ENCODE data around the gene CRACDL.

Gene CRACDL

DNA sequence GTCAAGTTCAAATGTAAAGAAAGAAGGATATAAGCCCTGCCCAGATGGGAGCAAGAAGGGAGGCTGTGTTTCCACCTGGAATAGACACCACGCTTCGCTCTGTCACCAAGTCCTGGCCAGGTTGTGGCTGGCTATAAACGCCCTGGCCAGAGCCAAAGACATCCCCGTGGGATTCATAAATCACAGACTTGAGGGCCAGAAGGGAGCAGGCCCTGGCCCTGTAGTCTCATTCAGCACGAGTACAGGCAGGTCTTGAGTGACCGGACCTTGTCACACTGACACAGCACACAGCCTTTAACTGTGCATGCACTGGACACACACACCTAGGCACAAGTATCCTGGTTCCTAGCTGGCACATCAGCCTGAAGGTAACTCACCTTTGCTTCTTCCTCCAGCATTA lies 110.6 kb downstream of the CRACDL start:
- no peak overlapping the region for H3K4me3 ChIP-seq (ENCODE audit: low read length)
- no peak overlapping the region for H3K27ac ChIP-seq (ENCODE audit: low read length)
- H3K9ac ChIP-seq (ENCODE audit: low read depth, low read length): no peak overlapping the region
- H3K9me3 ChIP-seq (ENCODE audit: insufficient read depth, low read depth, low read length): no peaks in the 10 kb centered on the region
- H3K4me1 ChIP-seq (ENCODE audit: insufficient read depth, low read length): no peaks in the 10 kb centered on the region
- H3K27me3 ChIP-seq (ENCODE audit: insufficient read depth, low read length): peaks cover 60% of the 10 kb centered on the region
- H3K36me3 ChIP-seq (ENCODE audit: insufficient read depth, low read depth, low read length): no peaks in the 10 kb centered on the region; the same call in 1 of the 2 replicates

DNA sequence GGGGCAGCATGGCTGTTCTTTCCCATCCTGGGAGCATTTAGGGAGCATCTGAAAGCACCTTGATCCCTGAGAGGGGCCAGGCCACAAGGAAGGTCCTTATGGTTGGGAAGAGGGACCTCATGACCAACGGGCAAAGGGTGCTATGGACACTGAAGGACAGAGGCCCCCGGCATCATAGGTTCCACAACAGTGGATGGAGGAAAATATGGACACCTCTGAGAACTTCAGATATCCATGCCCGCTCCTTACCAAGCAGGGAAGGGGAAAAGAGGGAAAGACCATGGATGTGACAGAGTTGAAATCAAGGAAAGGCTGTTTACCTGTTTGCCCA lies 111.0 kb downstream of the CRACDL start:
- H3K9me3 ChIP-seq (ENCODE audit: insufficient read depth, low read depth, low read length): no peaks in the 10 kb centered on the region
- peaks cover 61% of the 10 kb centered on the region for H3K27me3 ChIP-seq (ENCODE audit: insufficient read depth, low read length)
- H3K4me3 ChIP-seq (ENCODE audit: low read length): no peak overlapping the region
- no peak overlapping the region for H3K9ac ChIP-seq (ENCODE audit: low read depth, low read length)
- H3K4me1 ChIP-seq (ENCODE audit: insufficient read depth, low read length): no peaks in the 10 kb centered on the region
- no peak overlapping the region for H3K27ac ChIP-seq (ENCODE audit: low read length)
- no peaks in the 10 kb centered on the region; the same call in 1 of the 2 replicates for H3K36me3 ChIP-seq (ENCODE audit: insufficient read depth, low read depth, low read length)

DNA sequence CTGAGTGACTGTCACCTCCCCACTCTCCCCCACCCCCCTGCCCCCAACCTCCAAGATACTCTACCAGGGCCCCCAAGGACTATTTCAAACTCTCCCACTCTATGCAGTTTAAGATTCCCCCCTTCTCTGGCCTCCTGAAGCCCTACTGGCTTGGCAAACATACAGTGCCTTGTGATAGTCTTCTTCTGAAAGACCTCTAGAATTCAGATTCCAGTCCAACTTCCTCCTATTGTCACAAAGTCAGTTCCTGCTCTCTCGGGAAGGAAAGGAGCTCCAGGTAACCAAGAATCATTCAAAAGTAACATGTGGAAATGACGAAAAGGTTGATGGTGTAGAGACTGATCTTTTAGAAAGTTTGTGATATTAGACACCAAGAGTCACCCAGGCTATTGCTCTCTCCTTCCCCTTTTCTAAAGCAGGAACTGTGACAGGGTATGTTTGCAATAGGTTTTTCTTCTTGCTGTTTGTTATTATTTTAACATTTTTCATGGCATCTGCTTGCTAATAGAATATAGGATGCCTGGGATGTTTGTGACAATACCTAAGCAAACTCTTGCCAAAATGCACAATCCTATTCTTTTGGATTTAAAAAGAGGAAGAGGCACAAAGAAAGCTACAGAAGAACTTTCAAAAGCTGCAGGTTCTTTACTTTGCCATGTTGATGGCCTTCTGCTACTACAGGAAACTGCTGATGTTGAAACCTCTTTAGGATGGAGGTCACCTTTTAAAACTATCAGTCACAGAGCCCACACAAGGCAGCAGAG lies 111.6 kb downstream of the CRACDL start:
- H3K9ac ChIP-seq (ENCODE audit: low read depth, low read length): no peak overlapping the region
- no peak overlapping the region for H3K27ac ChIP-seq (ENCODE audit: low read length)
- peaks cover 61% of the 10 kb centered on the region for H3K27me3 ChIP-seq (ENCODE audit: insufficient read depth, low read length)
- no peaks in the 10 kb centered on the region; the same call in 1 of the 2 replicates for H3K36me3 ChIP-seq (ENCODE audit: insufficient read depth, low read depth, low read length)
- H3K4me3 ChIP-seq (ENCODE audit: low read length): no peak overlapping the region
- H3K9me3 ChIP-seq (ENCODE audit: insufficient read depth, low read depth, low read length): no peaks in the 10 kb centered on the region
- H3K4me1 ChIP-seq (ENCODE audit: insufficient read depth, low read length): no peaks in the 10 kb centered on the region

DNA sequence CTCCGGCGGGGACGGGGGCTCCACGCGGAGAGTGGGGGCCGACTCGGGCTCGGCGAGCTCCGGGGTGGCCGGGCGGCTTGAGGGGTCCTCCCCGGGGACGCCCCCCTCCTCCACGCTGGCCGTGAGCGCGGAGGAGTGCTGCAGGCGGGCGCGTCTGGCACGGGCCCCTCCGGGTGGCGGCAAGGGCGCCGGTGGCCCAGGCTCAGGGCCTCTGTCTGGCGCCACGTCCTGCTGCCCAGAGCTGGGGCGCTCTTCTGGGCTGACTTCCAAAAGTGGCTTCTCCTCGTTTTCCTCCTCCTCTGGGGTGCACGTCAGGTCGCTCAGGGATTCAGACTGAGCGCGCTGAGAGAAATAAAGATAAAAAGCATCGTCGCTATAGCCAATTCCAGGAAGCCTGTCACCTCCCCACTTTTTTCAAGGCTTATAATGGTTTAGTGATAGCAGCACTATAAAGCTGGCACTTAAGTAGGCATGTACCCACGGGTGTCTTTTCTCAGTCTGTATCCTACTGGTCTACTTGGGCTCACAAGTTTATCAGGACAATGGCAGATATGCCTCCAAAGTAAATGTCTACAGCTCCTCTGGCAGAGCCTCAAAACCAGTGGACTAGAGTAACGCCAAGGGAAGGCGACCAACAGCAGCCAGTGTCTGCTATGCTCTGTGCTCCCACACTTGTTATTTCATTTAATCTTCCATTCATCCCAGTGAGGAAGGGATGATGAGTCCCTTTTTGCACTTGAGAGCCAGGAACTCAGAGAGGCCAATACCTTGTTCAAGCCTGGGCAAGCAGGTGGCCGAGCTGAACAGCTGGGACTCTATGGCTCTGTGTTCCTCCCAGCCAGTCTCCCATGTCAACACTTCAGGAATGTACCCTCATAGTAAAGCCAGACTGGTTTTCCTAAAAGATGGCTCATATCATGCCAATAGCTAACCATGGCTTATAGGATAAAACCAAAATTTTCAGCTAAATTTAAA lies 112.5 kb downstream of the CRACDL start:
- H3K4me3 ChIP-seq (ENCODE audit: low read length): peak overlapping the region; percentile 54; the same call in 1 of the 2 replicates
- no peaks in the 10 kb centered on the region for H3K9me3 ChIP-seq (ENCODE audit: insufficient read depth, low read depth, low read length)
- H3K9ac ChIP-seq (ENCODE audit: low read depth, low read length): no peak overlapping the region; the same call in 1 of the 2 replicates

DNA sequence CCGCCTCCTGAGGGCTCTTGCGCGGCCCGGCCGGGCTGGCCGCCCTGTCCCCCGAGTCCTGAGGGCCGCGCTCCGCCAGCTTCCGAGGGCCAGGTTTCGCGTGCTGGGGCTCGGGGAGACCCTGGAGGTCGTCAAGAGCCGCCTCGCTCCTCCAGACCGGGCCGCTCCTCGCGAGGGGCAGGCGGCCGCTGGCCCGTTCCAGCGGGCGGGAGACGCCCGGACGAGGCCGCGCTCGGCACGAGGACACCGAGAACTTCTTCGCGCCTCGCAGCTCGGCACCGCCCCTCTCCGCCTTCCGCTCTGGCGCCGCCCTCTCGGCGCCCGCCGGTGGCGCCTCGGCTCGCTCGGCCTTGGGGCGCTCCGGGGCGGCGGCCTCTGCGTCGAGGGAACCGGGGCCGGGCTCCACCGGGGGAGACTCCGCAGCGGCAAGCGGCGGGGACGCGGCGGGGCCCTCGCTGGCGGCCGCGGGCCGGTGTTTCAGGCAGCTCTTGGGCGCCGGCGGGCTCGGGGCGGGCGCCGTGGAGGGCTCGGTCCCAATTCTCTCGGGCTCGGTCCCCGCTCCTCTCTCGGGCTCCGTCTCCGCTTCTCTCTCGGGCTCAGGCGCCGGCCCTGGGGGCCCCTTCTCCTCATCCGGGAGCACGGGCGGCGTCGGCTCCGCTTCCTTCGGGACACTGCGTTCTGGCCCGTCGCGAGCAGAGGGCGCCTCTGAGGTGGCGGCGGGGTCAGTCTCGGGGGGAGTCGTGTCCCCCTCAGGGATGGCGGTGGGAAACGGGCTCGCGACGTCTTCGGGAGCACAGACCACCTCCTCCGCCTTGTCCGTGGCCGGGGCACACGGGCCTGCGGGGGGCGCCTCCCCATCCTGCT lies 113.5 kb downstream of the CRACDL start:
- H3K9ac ChIP-seq (ENCODE audit: low read depth, low read length): no peak overlapping the region; the same call in 1 of the 2 replicates
- peaks cover 55% of the 10 kb centered on the region for H3K27me3 ChIP-seq (ENCODE audit: insufficient read depth, low read length)
- H3K4me1 ChIP-seq (ENCODE audit: insufficient read depth, low read length): no peaks in the 10 kb centered on the region
- no peaks in the 10 kb centered on the region; the same call in 1 of the 2 replicates for H3K36me3 ChIP-seq (ENCODE audit: insufficient read depth, low read depth, low read length)
- no peaks in the 10 kb centered on the region for H3K9me3 ChIP-seq (ENCODE audit: insufficient read depth, low read depth, low read length)
- peak overlapping the region; percentile 54; the same call in 1 of the 2 replicates for H3K4me3 ChIP-seq (ENCODE audit: low read length)
- H3K27ac ChIP-seq (ENCODE audit: low read length): no peak overlapping the region

More for the DNA sequence above, 112.5 kb downstream of the CRACDL start:
- Histone ChIP-seq H3K27me3 (ENCODE audit: insufficient read depth, low read length) (peaks cover 61% of the 10 kb centered on the region), H3K27ac (ENCODE audit: low read length) (no peak overlapping the region), H3K4me1 (ENCODE audit: insufficient read depth, low read length) (no peaks in the 10 kb centered on the region), H3K36me3 (ENCODE audit: insufficient read depth, low read depth, low read length) (no peaks in the 10 kb centered on the region; the same call in 1 of the 2 replicates)

DNA sequence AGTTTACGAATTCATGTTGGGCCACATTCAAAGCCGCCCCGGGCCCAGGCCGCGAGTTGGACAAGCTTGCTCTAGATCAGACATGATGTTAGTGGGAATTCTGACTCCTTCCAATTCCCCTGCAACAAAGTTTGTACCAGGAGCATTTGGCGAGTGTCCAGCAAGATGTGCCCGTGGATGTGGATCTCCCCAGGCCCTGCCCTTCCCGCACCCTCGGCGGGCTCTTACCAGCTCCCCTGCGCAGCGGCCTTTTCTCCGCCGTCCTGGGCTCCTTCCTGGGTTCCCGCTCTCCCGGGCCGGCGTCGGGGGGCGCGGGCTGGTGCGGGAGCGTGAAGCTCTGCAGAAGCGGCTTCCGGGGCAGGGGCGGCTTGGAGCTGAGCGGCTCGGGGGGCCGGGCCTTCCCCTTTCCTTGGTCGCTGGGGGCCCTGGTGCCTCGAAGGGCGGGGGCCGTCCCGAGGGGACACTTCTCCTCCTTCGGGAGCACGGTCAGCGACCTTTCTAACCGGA lies 114.3 kb downstream of the CRACDL start:
- H3K4me3 ChIP-seq (ENCODE audit: low read length): no peak overlapping the region
- H3K36me3 ChIP-seq (ENCODE audit: insufficient read depth, low read depth, low read length): no peaks in the 10 kb centered on the region; the same call in 1 of the 2 replicates
- H3K27me3 ChIP-seq (ENCODE audit: insufficient read depth, low read length): peaks cover 58% of the 10 kb centered on the region
- H3K4me1 ChIP-seq (ENCODE audit: insufficient read depth, low read length): no peaks in the 10 kb centered on the region
- no peak overlapping the region for H3K27ac ChIP-seq (ENCODE audit: low read length)
- H3K9me3 ChIP-seq (ENCODE audit: insufficient read depth, low read depth, low read length): no peaks in the 10 kb centered on the region
- H3K9ac ChIP-seq (ENCODE audit: low read depth, low read length): no peak overlapping the region

DNA sequence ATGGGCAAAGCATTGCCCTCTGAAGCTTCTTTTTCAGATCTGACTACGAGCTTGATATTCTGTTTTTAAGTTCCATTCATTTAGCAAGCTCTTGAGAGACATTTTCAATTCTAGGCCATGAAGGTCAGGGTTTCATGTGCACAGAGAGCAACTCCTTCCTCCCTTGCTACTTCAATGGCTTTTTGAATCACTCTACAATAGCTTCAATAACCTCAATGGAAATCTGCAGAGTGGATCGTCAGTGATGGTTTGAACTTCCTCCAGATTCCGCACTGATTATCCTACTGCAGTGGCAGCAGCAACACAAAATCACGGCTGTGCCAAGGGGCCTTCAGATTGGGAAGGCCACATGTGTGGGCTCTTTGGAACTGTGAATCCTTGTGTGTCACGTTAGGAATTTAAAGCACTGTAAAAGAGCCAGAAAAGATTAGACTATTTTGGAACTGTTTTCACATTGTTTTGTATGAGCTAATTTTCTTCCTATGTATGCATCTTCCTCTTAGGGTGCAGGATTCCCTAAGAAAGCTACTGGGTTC lies 116.7 kb downstream of the CRACDL start:
- no peaks in the 10 kb centered on the region; the same call in 1 of the 2 replicates for H3K36me3 ChIP-seq (ENCODE audit: insufficient read depth, low read depth, low read length)
- H3K27me3 ChIP-seq (ENCODE audit: insufficient read depth, low read length): peaks cover 45% of the 10 kb centered on the region
- no peak overlapping the region for H3K4me3 ChIP-seq (ENCODE audit: low read length)
- no peak overlapping the region for H3K27ac ChIP-seq (ENCODE audit: low read length)
- H3K9ac ChIP-seq (ENCODE audit: low read depth, low read length): no peak overlapping the region
- no peaks in the 10 kb centered on the region for H3K9me3 ChIP-seq (ENCODE audit: insufficient read depth, low read depth, low read length)
- no peaks in the 10 kb centered on the region for H3K4me1 ChIP-seq (ENCODE audit: insufficient read depth, low read length)

DNA sequence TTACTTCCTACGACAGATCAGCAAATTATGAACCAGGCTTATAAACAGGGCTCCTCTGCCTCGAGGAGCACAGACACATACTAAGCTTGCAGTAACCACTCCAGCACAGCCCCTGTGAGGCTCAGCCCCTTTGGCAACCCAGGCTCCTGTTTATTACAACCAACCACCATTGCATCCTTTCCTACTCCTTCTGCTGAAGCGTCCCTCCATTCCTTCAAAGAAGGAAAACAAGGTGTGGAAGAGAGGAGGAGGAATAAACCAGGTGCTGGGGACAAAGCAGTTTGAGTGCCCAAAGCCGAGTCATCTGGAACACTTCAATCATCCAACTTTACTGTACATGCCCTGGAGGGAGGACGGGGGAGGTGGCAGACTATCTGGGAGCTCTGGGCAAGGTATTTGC lies 117.9 kb downstream of the CRACDL start:
- Histone ChIP-seq H3K4me1 (ENCODE audit: insufficient read depth, low read length) (no peaks in the 10 kb centered on the region), H3K9me3 (ENCODE audit: insufficient read depth, low read depth, low read length) (no peaks in the 10 kb centered on the region), H3K36me3 (ENCODE audit: insufficient read depth, low read depth, low read length) (no peaks in the 10 kb centered on the region; the same call in 1 of the 2 replicates), H3K27me3 (ENCODE audit: insufficient read depth, low read length) (peaks cover 34% of the 10 kb centered on the region), H3K27ac (ENCODE audit: low read length) (no peak overlapping the region), H3K4me3 (ENCODE audit: low read length) (no peak overlapping the region), H3K9ac (ENCODE audit: low read depth, low read length) (no peak overlapping the region)

DNA sequence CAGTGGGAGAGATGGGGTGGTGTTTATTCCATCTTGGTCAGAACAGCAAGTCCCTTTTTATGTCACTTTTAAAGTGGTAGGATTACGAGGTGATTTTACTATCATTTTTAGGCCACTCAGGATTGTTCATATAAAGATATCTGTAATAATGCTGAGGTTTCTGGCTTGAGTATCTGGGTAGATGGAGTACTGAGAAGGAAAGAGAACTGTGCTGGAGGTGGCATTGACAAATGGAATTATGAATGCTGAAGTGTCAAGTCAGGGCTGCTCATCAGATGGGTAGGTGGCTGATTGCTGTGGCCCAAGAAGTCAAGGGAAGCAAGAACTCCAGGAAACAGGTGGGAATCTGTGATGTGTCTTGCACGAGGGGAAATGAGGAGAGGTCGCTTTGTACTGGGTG lies 119.7 kb downstream of the CRACDL start:
- no peaks in the 10 kb centered on the region for H3K9me3 ChIP-seq (ENCODE audit: insufficient read depth, low read depth, low read length)
- H3K36me3 ChIP-seq (ENCODE audit: insufficient read depth, low read depth, low read length): no peaks in the 10 kb centered on the region; the same call in 1 of the 2 replicates
- no peak overlapping the region for H3K4me3 ChIP-seq (ENCODE audit: low read length)
- H3K27ac ChIP-seq (ENCODE audit: low read length): no peak overlapping the region
- no peaks in the 10 kb centered on the region for H3K4me1 ChIP-seq (ENCODE audit: insufficient read depth, low read length)
- peaks cover 15% of the 10 kb centered on the region for H3K27me3 ChIP-seq (ENCODE audit: insufficient read depth, low read length)
- H3K9ac ChIP-seq (ENCODE audit: low read depth, low read length): no peak overlapping the region

DNA sequence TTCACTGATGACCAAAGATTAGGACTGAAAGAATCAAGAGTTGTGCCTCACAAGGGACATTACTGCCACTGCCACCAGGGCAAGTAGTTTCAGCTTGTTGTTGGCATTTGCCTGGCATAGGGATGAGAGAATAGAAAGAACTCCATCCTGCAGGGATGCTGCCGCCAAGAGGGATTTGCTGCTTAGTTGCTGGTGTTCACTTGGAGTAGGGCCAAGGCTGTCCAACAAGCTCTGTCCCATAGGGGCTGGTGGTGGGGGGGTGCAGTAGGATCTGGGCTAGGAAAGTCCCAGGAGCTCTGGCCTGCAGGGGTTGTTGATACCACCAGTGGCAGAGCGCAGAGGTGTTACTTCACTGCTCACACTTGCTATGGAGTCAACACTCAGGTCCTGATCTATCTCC lies 120.2 kb downstream of the CRACDL start:
- H3K36me3 ChIP-seq (ENCODE audit: insufficient read depth, low read depth, low read length): no peaks in the 10 kb centered on the region; the same call in 1 of the 2 replicates
- H3K4me1 ChIP-seq (ENCODE audit: insufficient read depth, low read length): no peaks in the 10 kb centered on the region
- peaks cover 10% of the 10 kb centered on the region for H3K27me3 ChIP-seq (ENCODE audit: insufficient read depth, low read length)
- H3K27ac ChIP-seq (ENCODE audit: low read length): no peak overlapping the region
- H3K4me3 ChIP-seq (ENCODE audit: low read length): no peak overlapping the region
- no peaks in the 10 kb centered on the region for H3K9me3 ChIP-seq (ENCODE audit: insufficient read depth, low read depth, low read length)
- no peak overlapping the region for H3K9ac ChIP-seq (ENCODE audit: low read depth, low read length)

Data from iPS-20b (cell line).